ENCODE data around the gene DOCK8.

DNA sequence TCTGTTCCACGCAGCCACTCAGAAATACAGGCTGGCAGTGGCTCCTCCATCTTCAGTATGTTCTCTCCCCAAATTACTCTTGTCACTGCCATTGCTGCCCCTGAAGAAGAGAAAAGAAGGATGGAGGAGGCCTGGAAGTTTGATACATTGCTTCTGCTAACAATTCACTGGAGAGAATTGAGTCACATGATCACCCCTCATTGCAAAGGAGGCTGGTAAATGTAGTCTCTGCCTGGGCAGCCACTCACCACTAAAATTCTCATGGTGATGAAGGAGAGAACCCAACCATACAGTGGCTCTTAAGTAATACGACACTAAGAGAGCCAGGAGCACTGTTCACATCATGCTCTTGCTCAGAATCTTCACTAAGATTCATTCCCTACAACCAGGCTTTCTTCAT lies 112.0 kb downstream of the DOCK8 start:
- TF ChIP-seq CTCF (conservative IDR thresholded peaks at IDR 0.05; ENCODE audit: low read length) (no peak), EZH2phosphoT487 (IDR thresholded peaks at IDR 0.05; ENCODE audit: borderline replicate concordance, low read depth, low read length) (no peak)
